Measurements from ENCODE around the gene THEMIS2. TPM values are rescaled to one million over a fixed set of nuclear protein-coding genes. Genes with fewer than 3 reads are reported as not detected.

The THEMIS2 gene
- total and polyA plus RNA-seq, 9 of the 15 experiments (the other 6 are each of a cell fraction or from before 2014, with no cell fraction given), result 2.3 to 12.7 (median 8.0) TPM

- Histone ChIP-seq H2AFZ (ENCODE audit: low read depth, low read length) (peak overlapping the region; percentile 96), H3K27ac (ENCODE audit: extremely low read depth, low read depth, low read length) (no peak overlapping the region), H3K27me3 (ENCODE audit: control insufficient read depth in 2 of 2, insufficient read depth in 2 of 2, low read length in 2 of 2) (no peaks in the 10 kb centered on the region), H3K9me1 (ENCODE audit: control insufficient read depth, insufficient read depth, low read length) (no peaks in the 10 kb centered on the region), H3K4me1 (replicated peaks in 1 of 2; ENCODE audit: control insufficient read depth in 2 of 2, insufficient read depth in 2 of 2, low read length in 2 of 2) (peaks cover 21 to 43% of the 10 kb centered on the region in 2 experiments), H4K20me1 (replicated peaks; ENCODE audit: control insufficient read depth, insufficient read depth, low read length) (no peaks in the 10 kb centered on the region; the same call in 1 of the 2 replicates), H3K9ac (ENCODE audit: insufficient read depth in 1 of 2, low read depth in 2 of 2, low read length in 2 of 2) (peak overlapping the region; percentile 58 to 97), H3K79me2 (ENCODE audit: control insufficient read depth, insufficient read depth, low read length) (peaks cover 3% of the 10 kb centered on the region; the same call in 1 of the 3 replicates), H3K4me2 (ENCODE audit: insufficient read depth, low read length) (peak overlapping the region; percentile 85), H3K9me3 (replicated peaks; ENCODE audit: control insufficient read depth, insufficient read depth, low read depth, low read length) (no peaks in the 10 kb centered on the region), H3K4me3 (peak overlapping the region; percentile 67), H3K36me3 (ENCODE audit: control insufficient read depth, insufficient read depth, low read length) (peaks cover 2% of the 10 kb centered on the region; the same call in 1 of the 3 replicates)
- DNase-seq (ENCODE audit: extremely low read depth in 1 of 4, low spot score in 3 of 4), result peak in 3 of 4 experiments; percentile 42 to 65 (median 63)
- peak; percentile 58 for FAIRE-seq
- TSS peak; percentile 76 for BruUV-seq (replicated peaks)
- 17% methylated on average over 38 of the region's 38 CpGs for WGBS (ENCODE audit: insufficient coverage, low coverage, missing lambda C conversion rate)
- ChIA-PET POLR2A (interaction anchor here (0.6 to 1.2 kb wide), 4 partner anchors 9 to 229 kb away, joined by 3 to 4 read pairs (median 3); no protein-coding TSS in a partner anchor), CTCF (ENCODE audit: low intra/inter-chr PET ratio) (no interaction called here)
- in situ Hi-C loops (cut with MboI) (no loop called here), intact Hi-C loops (cut with micrococcal nuclease) (no loop called here)
- peak; percentile 72 for ATAC-seq
- TF ChIP-seq EGR1 (conservative IDR thresholded peaks at IDR 0.05) (peak; percentile 76), ZFP36 (IDR thresholded peaks at IDR 0.05; ENCODE audit: low read depth, low read length, partially characterized antibody) (peak; percentile 99), NONO (IDR thresholded peaks at IDR 0.05; ENCODE audit: low read depth in 2 of 2, low read length in 1 of 2) (no peak), CREM (IDR thresholded peaks at IDR 0.05; ENCODE audit: low read depth) (0 out of 2 replicates have a peak, but pooled peaks have one; percentile 7), RBM15 (IDR thresholded peaks at IDR 0.05; ENCODE audit: insufficient read depth, low read length) (no peak), IRF9 (tag; IDR thresholded peaks at IDR 0.05) (no peak), SRSF1 (IDR thresholded peaks at IDR 0.05; ENCODE audit: low read depth, low read length) (0 out of 2 replicates have a peak, but pooled peaks have one; percentile 52), HMGN3 (IDR thresholded peaks at IDR 0.05; ENCODE audit: borderline replicate concordance, extremely low read depth, insufficient read length, low read depth, low read length) (peak; percentile 12), ZNF184 (CRISPR knock-in tag; IDR thresholded peaks at IDR 0.05) (no peak)
- TF ChIP-seq, protein P1, sequence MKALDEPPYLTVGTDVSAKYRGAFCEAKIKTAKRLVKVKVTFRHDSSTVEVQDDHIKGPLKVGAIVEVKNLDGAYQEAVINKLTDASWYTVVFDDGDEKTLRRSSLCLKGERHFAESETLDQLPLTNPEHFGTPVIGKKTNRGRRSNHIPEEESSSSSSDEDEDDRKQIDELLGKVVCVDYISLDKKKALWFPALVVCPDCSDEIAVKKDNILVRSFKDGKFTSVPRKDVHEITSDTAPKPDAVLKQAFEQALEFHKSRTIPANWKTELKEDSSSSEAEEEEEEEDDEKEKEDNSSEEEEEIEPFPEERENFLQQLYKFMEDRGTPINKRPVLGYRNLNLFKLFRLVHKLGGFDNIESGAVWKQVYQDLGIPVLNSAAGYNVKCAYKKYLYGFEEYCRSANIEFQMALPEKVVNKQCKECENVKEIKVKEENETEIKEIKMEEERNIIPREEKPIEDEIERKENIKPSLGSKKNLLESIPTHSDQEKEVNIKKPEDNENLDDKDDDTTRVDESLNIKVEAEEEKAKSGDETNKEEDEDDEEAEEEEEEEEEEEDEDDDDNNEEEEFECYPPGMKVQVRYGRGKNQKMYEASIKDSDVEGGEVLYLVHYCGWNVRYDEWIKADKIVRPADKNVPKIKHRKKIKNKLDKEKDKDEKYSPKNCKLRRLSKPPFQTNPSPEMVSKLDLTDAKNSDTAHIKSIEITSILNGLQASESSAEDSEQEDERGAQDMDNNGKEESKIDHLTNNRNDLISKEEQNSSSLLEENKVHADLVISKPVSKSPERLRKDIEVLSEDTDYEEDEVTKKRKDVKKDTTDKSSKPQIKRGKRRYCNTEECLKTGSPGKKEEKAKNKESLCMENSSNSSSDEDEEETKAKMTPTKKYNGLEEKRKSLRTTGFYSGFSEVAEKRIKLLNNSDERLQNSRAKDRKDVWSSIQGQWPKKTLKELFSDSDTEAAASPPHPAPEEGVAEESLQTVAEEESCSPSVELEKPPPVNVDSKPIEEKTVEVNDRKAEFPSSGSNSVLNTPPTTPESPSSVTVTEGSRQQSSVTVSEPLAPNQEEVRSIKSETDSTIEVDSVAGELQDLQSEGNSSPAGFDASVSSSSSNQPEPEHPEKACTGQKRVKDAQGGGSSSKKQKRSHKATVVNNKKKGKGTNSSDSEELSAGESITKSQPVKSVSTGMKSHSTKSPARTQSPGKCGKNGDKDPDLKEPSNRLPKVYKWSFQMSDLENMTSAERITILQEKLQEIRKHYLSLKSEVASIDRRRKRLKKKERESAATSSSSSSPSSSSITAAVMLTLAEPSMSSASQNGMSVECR (CRISPR knock-in tag; IDR thresholded peaks at IDR 0.05), result peak; percentile 27; the same call in 1 of the 2 replicates
Measured at GRCh38 chr1:27872802-27873551, 633 bp downstream of the THEMIS2 start.
